NT2/D1 (cell line): Measurements from ENCODE around the gene EPB41L4A.

Source experiments
- SUZ12 ChIP-seq: IDR thresholded peaks from 2 replicates; pipeline ENCODE4 v1.6.1; 2011; ENCODE audit not compliant: insufficient read length, insufficient read depth; ENCODE audit errors: extremely low read depth
- YY1 ChIP-seq: IDR thresholded peaks from 2 replicates; pipeline ENCODE4 v1.6.1; 2011; ENCODE audit not compliant: insufficient read length, insufficient read depth
- ZNF274 ChIP-seq: IDR thresholded peaks from 2 replicates; pipeline ENCODE4 v1.6.1; 2011; ENCODE audit warnings: mild to moderate bottlenecking, low read depth, low read length

GRCh38 chr5:112290691-112291090 is 128.4 kb downstream of the EPB41L4A start:
- TF ChIP-seq ZNF274 (no peak), YY1 (no peak), SUZ12 (no peak)
